T follicular helper cell (primary cell): ENCODE results near the gene DHRS1.

Experiments used
- DNase-seq: peaks from one replicate; pipeline ENCODE4 v3.0.0-alpha.2; 2020; ENCODE audit warnings: low read depth

The DHRS1 gene

GRCh38 chr14:24282736-24283135 lies 16.8 kb downstream of the DHRS1 start:
- DNase-seq, result no peak

- DNase-seq, result no peak
These were observed 17.9 kb downstream of the DHRS1 start for GRCh38 chr14:24281636-24282035.

DNA sequence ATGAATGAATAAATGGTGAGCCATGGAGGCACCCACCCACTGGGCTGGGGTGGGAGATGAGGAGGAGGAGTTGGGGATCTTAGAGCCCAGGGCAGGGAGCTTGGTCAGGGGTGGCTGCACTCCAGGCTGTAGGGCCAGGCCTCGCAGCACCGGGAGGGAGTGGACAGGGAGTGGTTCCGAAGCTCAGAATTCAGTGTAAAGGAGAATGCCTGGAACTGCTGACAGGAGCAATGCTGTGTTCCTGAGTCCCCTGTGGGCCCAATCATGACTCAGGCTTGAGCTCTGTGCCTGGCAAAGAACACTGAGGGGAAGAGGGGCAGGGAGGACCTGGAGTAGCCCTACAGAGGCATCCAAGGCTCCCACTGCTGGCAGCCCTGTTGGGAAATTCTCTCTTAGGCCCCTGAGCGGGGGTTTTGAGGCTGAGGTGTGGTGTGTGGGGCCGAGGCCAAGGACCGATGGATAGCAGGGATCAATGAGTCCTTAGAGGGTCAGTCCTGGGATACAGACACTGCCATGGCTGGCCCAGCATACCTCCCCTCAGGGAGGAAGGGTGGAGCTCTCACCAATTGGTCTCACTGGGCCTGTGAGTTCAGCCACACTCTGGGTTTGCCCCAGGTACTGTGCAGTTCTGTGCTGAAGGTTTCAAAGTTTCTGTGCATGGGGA lies 18.7 kb downstream of the DHRS1 start:
- DNase-seq, result no peak

DNA sequence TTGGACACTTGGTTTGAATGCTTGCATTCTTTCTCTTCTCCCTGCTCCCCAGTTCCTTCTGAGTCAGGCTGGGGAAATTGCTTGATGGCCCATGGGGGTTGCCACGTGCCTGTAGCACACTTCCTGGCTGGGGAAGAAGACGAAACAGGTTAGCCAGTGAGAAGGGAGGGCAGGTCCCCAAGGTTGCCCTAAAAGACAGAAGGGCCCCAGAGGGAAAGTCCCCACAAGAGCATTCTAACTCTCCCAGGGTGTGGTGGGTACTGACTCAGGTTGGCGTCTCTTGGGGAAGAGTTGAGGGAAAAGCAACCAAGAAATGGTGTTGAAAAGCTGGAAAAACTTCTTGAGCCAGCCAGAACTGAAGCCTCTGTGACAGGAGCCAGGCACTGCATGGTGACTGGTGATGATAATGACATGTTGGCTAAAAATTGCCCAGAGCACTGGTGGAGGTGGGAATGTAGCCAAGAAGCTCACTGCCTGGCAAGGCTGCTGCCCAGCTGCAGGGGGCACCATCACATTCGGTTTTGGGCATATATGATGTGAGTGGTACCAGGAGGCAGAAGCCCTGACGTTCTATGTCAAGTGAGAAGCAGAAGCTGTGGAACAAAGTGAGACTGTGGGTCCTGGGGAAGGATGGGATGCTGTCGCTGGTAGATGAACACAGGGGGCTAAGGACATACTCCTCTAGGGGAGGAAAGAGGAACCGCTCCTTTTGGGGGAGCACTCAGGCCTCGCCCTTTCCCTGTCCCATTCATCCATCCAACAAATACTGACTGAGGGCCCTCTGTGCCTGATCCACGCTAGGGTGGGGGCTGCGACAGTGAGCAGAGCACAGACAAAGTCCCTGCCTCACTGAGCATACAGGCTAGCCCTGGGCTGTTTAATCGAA lies 20.0 kb downstream of the DHRS1 start:
- DNase-seq, result no peak

DNA sequence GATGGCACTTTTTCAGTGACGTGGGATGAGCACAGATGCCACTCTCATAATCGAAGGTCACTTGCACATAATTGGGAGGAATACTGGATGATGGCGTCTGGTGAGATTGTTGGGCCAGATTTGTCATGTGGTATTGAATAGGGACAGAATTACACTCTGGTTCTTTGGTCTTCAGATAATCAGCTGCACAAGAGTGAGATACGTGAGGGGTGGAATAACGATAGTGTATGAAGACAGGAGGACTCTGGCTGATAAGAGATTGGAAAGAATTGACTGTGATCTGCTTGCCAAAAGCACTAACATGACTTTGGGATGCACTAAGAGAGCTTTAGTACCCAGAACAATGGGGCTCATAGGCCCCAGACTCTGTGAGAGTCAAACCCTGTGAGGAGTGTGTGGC lies 21.2 kb downstream of the DHRS1 start:
- DNase-seq, result no peak

DNA sequence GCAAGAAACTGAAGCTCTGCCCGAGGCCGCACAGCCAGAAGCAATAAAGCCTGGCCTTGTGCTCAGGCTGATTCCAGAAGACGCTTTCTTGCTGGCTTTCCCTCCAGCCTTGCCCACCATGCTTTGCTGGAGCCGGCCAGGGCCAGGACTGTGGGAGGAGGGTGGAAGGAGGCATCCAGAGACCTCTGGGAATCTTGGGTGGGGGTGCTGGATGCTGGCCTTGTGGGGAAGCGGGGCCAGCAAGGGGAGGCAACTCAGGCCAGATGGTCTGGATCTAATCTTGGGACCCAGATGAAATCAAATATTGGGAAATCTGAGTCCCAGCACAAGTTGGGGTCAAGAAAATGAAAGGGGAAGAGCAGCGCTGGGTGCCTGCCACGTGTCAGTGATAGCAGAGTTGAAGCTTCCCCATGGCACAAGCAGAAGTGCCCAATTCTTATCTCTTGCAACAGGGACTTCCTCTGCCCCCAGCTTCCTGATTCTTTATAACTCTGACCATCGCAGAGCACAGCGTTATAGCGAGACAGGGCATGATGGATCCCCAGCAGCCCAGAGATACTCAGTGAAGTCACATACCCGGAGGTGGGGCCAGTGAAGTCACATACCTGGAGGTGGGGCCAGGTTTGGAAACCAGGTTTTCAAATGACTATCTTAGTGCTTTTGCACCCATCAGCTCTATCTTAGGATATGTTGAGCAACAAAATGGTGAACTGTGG lies 21.8 kb downstream of the DHRS1 start:
- no peak for DNase-seq

- no peak for DNase-seq
These were observed 22.5 kb downstream of the DHRS1 start for GRCh38 chr14:24277071-24277470.

DNA sequence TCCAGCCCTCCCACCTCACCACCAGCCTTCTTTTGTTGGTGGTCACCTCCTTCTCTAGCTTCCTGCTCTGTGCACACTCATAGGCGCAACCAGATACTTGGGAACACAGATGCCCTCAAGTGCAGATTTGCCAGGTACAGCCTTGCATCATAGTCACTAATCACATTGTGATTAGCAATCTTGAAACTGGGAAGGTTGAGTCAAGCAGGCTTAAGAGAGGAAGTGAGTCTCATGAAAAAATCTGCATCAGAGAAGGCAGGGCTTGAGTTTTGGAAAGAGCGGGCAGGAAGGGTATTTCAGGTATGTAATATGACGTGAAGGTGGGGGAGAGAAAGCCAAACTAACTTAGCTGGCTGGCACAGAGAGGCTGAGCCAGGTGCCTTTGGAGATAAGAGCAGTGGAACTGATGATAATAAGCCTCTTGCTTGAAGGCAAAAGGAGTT lies 25.5 kb downstream of the DHRS1 start:
- peak; percentile 37 for DNase-seq

- no peak for DNase-seq
These were observed 26.1 kb downstream of the DHRS1 start for GRCh38 chr14:24273422-24273998.

DNA sequence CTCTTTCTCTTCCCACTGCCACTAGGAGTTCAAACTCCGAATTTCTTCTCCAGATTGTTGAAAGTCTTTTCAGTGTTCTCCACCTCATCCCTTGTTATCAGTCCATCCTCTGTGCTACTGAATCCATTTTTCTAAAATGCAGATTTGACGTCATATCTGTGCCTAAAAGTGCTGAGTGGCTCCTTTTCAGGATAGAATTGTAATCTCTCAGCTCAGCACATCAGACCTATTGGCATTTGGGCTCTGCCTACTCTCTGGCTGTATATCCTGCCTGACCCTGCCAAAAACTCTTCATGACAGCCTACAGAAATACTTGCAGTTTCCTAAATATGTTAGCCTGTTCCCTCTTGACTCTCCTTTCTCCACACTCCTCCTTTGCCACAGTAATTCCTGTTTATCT lies 27.1 kb downstream of the DHRS1 start:
- no peak for DNase-seq

DNA sequence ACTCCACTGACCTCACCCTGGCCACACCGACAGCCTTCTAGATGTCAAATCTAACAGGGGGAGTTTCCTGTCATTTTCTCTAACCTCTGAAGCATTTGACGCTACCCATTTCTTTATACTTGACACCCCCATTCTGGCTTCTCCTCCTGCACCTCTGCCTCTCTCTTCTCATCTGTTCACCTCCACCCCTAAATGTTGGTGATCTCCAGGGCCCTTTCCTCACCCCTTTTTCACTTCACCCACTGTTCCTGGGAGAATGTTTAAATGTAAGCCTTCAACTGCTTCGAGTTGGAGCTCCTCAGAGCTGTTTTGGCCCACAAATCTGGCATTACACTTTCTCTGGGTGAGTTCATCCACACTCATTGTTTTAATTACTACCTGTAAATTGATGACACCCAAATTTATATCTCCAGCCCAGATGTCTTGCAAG lies 27.7 kb downstream of the DHRS1 start:
- no peak for DNase-seq

GRCh38 chr14:24271134-24271833 lies 28.3 kb downstream of the DHRS1 start, which contains the start of gene RABGGTA:
TSS of gene RABGGTA (minus strand) at chr14:24271597. CDS start at chr14:24271115, 482 bp downstream.
- DNase-seq, result peak; percentile 90

DNA sequence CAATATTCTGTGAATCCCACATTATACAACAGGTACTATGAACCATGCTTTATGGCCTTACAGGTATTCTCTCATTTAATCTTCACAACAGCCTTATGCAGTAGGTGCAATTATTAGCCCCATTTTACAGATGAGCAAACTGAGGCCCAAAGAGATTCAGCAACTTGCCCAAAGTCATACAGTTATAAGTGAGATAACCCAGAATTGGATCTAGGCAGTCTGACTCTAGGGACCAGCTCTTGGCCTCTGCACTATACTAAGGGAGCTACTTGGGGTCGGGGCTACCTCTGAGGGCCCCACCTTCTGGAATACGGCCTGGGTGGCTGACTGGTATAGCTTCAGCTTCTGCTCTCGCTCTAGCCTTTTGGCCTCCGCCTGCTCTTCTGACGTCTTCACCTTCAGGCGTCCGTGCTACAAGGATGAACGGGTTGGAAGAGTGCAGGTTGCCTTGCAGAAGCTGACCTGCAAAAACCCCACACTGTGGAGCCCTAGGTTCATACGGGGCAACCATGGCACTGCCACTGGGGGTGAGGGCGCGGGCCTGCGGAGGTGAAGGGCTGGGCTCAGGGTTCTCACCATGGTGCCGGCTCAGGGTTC lies 28.9 kb downstream of the DHRS1 start:
- no peak for DNase-seq

DNA sequence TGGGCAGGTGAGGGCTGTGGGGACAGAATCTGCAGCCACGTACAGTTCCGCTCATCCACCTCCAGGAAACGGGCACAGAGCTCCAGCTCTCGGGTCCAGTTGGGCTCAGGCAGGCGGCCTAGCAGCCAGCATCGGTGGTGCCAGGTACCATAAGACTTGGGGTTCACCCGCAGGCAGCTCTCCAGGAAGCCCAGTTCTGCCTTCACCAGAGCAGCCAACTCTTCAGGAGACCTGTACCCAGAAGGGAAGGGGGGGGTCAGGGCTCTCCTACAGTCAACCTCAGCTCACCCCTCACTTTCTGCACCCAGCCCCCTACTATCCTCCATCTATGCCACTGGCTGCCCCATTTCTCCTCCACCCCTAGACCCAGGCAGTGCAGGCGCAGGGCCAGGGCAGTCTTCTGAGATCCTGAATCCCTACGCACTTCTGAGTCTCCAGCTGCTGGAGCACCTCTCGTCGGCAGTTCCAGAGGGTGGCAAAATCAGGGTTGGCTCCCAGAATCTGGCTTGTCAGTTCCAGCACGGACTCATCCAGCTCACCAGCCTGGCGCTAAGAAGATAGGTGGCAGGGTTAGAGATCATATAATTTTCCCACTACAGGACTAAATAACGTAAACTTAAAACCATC lies 29.6 kb downstream of the DHRS1 start:
- no peak for DNase-seq

- no peak for DNase-seq
These were observed 30.2 kb downstream of the DHRS1 start for GRCh38 chr14:24269368-24269767.

DNA sequence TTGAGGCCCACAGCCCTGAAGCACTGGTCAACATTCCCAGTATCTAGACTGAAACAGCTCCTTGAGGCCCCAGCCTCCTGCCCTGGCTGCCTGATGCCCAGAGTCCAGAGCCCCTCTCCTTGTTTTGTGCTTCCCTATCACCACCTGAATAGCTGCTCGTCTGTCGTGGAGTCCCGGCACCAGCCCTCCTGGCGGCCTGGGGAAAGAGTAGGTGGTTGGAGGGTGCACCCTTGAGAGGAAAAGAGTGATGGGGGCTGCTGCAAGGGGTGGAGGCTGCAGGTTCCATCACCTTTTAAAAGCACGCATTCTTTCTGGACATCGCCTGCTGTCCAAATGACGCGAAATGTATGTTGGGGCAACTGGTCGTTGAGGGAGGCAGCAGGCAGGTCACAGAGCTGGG lies 31.4 kb downstream of the DHRS1 start:
- no peak for DNase-seq

DNA sequence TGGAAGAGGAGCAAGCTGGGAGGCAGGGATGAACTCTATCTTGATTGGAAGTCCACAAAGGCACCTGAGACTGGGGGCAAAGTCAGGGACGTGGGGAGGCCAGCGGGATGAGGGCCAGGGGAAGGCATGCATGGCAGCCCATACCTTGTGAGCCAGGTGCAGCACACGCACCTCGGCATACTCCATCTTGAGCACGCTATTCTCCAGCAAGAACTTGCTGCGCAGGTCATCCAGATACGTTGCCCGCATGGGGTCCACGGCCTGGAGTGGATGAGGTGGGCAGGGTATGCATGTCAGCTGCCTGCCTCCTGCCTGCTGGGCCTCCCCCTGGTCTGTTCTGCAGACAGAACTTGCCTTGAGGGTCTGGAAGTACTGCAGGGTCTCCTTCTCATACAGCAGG lies 32.1 kb downstream of the DHRS1 start:
- DNase-seq, result no peak

GRCh38 chr14:24266344-24267244 lies 33.0 kb downstream of the DHRS1 start:
- no peak for DNase-seq

DNA sequence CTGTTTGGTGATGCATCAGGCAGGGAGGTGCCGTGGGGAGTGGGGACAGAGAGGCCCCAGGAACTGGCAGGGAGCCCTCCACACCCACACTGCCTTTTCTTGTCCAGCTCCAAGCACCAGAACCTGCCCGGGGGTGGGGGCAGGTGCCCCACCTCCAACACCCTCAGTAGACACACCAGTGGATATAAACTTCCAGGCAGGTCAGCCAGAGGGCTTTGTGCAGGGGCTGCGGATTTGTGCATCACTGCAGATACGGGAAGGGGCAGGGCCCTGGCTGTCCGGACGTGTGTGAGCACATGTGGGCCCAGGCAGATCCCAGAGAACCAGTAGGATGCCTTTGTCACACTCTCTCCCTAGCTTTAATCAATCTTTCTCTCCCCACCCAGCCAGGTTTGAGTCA lies 35.3 kb downstream of the DHRS1 start:
- no peak for DNase-seq

- no peak for DNase-seq
These were observed 35.7 kb downstream of the DHRS1 start for GRCh38 chr14:24263848-24264247.
